A172 (cell line): Measurements from ENCODE around the gene RDH14. TPM values are rescaled to one million over a fixed set of nuclear protein-coding genes. Genes with fewer than 3 reads are reported as not detected.

Experiments used
- DNase-seq: peaks from one replicate; pipeline ENCODE4 v3.0.0-alpha.2; 2015; ENCODE audit warnings: low spot score
- total RNA-seq: library from RNA; depleted of rRNA; stranded (reverse); fragments of >200 nt; shearing (Covaris generic); gene quantifications from 2 replicates; pipeline ENCODE4 v1.2.3, GENCODE V29; 2014

Gene RDH14
- total RNA-seq, 1 experiment from 2014 or later: 41.4 TPM

DNA sequence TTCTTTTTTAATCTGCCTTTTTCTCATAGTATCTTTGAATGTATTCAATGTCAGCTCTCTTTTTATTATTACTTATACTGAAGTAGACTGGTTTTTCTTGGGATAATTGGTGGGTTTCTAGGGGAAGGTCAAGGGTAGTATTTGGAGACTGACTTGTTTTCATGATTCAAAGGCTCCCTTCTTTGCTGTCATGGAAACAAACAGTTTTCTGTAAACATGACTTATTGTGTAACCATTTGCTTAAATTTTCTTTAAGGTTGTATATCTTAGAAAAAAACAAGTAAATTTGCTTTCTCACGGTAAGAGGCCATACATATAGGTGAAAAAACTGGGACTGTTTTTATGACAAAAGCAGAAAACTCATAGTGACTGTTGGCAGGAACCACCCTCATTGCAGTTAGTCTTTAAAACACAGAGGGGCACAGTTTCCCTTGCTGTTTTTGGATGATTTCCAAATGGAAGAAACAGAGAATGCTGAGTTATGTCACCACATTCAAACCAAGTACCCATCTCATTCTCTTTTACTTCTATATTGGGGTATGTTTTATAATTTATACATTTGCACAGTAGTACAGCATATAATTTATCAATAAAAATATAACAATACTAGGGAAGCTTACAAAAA is 5.8 kb upstream of the RDH14 start:
- DNase-seq: no peak

DNA sequence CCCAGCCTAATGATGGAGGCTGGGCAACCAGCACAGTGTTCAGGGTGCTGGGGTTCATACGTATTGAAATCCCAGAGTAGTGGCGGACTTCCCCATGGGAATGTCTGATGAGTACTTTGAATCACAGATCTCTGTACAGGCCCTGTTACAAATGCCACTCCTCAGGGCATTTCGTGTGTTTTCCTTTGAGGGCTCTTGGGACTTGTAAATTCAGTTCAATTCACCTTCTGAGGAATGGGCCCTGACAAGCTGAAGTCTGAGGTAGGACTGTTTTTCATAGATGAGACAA is 288 bp upstream of the RDH14 start:
- DNase-seq: no peak

DNA sequence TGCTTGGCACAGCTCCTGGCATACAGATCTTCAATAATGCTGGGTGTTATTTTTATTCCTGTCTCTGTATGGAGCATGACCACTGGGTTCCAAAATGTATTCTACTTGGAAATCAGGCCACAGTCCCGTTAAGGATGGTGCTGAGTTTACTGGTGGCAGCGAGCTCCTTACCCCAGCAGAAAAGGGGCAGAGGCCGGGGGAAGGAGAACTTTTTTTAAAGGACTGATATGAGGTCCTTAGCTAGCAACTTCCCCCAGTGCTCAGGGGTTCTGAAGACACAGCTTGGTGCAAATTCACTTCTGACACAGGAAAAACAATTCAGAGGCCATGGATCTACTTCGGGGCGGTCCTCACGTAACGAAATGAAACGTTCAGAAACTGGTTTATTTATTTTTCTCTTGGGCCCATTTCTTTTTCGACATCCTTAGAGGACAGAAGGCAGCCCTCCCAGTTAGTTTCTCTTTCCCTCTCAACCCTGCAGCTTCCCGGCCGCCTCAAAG is 872 bp downstream of the RDH14 start:
- DNase-seq: no peak

DNA sequence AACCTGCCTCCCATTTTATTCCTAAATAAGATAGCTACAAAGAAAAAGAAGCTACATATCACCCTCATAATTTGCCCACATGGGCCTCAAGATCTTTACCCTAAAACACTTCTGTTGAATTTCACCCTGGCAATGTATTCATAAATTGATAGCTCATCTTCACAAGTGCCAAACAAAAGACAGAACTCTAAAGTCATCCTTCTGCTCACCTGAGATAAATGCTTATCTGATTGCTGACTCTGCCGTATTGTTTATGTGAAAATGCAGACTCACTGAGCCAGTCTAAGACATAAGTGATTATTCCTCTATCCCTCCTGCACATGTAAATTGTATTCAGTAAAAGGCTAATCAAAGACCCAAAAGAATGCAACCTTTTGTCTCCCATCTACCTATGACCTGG is 2.0 kb downstream of the RDH14 start:
- no peak for DNase-seq

DNA sequence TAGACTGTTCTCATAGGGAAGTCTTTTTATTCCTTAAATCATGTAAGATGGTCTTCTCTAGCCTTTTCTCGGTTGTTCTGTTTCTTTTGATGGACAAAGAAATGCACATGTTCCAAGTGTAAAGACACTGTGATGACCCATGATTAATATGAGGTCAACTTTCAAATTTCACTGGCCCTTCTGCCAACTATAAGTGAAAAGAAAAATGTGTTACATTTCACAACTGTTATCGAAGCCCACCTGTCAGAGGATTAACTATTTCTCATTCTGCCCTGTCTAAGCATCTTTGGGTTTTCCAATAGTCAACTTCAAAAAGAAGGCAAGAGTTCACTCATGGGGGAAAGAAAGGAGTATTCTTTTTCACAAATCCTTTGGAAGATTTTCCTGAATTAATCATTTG is 3.3 kb downstream of the RDH14 start:
- no peak for DNase-seq

DNA sequence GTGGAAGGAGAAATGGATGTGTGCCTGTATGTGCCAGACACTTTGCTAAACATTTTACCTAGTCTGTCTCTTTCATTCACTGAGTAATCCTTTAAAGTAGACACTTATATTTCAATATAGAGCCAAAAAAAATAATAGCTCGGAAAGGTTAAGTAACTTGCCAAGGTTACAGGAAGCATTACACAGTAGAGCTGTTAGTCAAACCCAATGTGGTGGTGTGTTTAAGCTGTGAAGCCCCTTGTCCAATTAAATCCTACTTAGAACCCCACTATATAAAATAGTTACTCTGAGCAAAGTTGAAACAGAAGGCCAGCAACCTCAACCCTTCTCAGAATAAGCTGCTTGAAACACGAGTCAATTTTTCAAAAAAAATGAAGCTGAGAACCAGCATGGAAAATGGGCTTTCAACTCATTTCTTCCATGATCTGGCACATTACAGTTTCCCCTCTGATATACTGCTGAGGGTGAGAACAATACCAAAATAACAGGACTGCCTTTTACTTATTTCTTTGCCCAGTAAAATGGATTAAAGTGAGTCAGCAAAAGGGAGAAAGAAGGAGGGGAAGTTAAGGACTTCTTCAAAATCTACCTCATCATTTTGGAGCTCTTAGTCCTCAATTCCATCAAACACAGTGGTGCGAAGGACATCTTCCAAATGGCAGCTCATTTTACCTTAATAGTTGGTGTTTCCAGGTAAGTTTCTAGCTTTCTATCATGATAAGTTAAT is 7.9 kb downstream of the RDH14 start:
- no peak for DNase-seq

DNA sequence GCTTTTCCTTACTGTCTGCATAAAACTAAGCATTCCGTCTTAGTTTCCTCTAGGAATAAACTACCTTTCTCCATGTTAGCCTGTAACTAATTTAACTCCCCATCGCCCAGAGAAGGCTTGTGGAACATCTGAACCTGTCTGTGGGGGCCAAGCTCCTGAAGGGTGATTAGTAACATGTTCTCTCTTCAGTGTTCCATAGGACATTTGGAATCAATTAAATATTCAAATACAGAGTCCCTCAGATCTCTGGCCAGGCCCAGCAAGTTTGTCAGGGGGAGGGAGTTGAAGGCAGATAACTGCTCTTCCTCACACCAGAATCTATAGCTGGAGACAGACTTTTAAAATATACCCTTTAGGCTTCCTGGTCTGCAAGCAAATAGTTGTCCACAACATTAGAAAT is 8.8 kb downstream of the RDH14 start:
- no peak for DNase-seq

DNA sequence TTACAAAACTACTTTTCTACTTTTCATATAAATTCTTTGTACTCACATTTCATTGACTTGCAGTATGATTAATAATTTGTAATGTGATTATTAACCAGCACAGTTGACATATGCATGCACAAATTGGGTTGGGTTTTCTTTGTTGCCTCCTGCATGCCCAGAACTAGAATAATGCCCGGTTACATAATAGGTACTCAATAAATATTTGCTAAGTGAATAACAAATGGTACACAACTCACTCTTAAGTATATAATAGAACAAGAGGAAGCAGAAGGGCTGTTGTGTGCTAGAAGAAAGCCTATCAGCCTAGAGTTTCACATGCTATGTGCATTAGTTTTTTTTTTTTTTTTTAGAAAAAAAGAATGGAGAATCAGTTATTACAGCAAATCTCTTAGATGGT is 9.3 kb downstream of the RDH14 start:
- no peak for DNase-seq

DNA sequence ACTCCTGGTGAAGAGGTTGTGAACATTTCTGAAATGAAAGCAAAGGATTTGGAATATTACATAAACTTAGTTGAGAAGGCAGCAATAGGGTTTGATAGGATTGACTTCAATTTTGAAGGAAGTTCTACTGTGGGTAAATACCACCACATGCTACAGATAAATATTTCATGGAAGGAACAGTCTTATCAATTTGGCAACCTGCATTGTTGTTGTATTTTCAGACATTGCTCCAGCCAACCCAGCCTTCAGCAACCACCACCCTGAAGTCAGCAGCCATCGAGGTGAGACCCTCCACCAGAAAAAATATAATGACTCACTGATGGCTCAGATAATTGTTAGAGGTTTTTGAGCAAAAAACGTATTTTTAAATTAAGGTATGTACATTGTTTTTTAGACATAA is 10.0 kb downstream of the RDH14 start:
- no peak for DNase-seq

DNA sequence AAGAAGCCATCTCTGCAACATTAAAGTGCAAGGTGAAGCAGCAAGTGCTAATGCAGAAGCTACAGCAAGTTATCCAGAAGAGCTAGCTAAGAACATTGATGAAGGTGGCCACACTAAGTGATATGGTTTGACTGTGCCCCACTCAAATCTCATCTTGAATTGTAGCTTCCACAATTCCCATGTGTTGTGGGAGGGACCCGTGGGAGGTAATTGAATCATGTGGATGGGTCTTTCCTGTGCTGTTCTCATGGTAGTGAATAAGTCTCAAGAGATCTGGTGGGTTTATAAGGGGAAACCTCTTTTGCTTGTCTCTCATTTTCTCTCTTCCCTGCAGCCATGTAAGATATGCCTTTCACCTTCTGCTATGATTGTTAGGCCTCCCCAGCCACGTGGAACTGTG is 11.4 kb downstream of the RDH14 start:
- DNase-seq: no peak

DNA sequence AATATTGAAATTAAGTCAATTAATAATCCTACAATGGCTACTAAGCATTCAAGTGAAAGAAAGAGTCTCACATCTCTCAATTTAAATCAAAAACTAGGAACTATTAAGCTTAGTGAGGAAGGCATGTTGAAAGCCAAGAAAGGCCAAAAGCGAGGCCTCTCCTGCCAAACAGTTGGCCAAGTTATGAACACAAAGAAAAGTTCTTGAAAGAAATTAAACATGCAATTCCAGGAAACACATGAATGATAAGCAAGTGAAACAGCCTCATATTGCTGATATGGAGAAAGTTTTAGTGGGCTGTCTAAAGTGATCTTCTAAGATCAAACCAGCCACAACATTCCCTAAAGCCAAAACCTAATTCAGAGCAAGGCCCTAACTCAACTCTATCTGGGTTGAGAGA is 11.8 kb downstream of the RDH14 start:
- no peak for DNase-seq

DNA sequence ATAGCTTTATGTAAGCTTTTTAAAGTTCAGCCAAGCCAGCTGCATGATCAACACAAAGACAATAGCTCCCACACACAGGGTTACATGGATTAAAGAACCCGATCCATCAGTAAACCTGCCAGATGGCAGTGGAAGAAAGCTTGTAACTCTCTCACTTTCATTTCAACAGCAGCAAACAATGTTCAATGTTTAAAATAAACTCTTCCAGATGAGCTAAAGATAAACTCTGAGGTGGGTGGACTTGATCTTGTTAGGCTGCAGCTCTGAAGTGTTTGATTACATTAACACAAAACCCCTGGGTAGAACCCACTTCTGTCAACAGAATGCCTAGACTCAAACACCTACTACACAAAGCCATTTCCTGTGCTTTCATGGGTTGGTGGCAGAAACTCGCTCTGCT is 13.9 kb downstream of the RDH14 start:
- no peak for DNase-seq

DNA sequence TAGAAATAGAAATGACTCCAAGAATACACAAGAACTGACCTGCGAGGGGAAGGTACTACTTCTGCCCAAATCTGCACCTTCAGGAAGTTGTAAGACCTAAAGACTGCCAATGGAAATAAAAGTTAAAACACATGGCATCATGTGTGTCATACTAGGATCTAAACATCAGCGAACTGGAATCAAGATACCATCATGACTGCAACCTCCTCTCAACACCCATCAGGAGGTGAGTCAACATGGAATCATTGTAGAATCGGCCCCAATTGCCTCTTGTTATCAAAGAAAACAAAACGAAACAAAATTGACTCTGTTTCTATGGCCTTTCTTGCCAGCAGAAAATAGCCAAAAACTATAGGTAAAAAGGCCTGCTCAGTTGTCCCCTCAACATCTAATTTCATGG is 15.1 kb downstream of the RDH14 start:
- peak; percentile 44 for DNase-seq

DNA sequence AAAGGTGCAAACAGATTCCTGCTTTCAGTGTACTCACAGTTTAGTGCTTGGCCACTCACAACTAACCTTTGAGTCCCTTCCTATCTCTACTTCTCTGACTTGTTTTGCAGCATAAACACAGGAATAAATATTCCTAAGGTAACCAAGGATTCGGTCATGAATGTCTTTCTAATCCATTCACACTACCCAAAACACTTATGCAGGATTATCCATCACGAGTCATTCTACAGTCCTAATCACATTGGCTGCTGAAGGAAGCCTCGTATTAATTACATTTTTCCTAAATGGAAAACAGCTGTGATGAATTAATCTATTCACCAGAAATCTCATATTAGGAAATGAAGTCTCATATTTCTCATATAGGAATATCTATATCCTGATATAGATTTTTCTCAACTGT is 16.3 kb downstream of the RDH14 start:
- DNase-seq: no peak

DNA sequence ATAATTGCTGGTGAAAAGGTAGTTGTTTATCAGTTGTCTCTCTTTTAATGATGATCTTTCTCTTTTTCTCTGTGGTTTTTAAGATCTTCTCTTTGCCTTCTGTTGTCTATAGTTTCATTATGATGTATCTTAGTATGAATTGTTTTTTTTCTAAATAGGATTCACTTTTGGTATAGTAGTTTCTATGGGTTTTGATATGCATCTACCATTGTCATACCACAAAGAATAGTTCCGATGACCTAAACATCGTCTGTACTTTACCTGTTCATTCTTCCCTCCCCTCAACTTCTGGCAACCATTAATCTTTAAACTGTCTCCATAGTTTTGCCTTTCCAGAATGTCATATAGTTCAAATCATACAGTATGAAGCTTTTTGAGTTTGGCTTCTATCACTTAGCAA is 19.6 kb downstream of the RDH14 start:
- DNase-seq: no peak

DNA sequence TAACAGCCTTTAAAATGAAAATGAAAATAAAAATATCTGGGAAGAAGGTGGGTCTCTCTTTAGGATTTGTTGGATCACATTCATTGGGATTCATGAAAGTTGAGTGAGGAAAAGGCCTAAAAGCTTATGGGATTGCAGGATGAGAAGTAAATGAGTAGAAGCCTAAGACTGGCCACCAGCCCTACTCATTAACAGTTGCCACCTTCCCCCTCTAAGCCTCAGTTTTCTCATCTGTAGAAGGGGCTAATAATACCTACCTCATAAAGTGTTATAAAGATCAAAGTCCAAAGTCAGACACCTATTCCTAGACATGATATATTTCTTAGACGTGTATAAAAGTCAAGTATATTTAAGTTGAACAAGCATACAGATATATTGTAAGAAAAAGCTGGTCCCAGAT is 23.8 kb downstream of the RDH14 start:
- no peak for DNase-seq

DNA sequence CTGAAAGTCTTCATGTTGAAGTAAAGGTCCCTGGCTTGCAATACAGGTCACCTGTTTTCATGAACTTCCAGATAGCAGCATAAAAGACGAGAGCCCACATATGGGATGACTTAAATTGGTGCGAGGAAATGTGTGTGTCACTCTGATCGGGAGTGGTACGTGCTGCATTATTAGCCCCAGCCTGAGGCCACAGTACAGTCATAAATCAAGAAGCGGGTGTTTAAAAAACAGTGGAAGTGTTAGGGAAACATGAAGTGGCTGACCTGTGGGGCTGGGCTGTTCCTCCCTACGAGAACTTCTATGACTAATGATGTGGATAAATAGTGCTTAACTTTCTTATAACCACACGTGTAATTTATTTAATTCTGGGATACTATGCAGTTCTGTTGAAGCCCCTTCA is 24.4 kb downstream of the RDH14 start:
- peak; percentile 64 for DNase-seq

DNA sequence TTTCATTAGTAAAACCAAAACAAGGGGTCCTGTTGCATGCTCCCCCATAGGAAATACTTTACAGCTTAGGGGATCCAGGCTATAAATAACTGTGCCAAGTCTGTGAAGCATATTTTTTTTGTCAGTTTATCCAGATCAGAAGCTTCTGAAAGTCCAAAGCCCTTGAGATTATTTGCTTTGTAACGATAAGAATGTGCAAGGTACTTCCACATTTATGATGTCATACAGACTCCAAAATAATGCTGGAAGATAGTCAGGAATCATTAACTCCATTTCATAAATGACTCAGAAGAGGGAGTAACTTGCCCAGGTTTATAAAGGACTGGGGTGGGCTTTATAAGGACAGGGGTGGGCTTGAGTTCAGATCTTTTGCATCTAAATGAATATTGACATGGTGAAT is 29.3 kb downstream of the RDH14 start:
- no peak for DNase-seq

DNA sequence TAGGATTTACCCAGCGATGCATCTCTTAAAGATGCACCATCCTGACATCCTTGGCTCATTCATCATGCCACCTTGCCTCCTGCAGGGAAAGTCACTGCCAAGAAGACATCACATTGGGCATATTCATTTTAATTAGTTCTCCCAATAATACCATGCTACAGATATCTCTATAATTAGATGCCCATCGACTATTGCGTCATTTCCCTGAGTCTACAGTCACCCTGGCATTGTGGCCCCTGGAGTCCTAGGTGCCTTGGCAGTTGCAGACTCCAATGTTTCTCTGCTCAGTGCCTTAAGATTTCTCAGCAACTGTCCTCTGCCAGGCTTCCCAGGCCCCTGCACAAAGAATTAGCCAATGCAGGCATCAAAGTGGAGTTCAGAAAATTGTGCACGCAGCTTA is 32.6 kb downstream of the RDH14 start:
- DNase-seq: no peak

DNA sequence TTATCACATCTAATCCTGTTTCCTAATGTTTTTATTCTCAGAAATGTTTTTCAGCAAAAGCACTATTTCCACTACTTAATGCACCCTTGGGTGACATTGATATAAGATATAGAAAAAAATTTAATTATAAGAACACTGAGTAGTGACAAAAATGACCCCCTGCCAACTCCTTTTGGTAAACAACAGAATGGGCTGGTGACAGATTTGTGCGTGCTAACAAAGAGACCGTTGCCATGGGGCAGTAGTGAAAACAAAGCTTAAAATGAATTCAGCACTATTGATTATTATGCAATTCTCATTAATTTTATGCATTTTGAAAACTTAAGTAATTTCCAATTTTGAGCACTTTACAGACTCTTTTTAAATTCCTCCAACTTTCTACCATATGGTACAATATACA is 33.1 kb downstream of the RDH14 start:
- no peak for DNase-seq

DNA sequence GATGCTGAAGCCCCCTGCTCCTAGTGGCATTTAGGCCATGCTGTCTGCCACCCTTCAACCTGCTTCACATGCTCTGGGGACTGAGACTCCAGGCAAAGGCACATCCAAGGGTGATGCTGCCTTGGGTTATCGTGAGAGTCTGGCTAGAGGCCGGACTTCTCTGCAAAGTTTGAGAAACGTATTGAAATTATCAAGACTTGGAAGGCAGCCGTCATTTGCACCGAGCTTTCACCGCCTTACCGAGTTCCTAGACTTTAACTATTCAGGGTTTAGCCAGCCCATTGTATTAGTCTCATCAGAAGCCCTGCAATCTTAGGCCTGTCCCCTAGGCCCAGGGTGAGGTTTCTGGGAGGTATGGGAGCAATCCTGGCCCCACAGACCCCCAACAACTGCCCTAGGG is 34.0 kb downstream of the RDH14 start:
- no peak for DNase-seq

DNA sequence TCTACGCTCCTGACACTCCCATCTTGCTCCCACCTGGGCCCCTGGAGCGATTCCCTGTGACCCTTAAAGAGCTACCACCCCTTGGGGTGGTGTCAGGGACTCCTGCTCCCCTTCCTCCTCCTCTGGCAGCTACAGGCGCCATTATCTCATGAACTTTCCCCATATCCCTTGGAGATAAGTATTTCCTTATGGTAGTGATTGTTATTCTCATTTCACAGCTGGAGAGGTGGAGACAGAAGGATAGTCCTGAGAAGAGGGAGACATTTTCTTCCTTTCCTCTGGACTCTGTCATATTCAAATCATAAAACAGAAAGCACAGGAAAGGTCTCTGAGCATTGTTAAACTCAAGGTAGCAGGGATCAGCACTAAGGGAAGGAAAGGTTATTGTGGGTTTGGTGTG is 34.6 kb downstream of the RDH14 start:
- DNase-seq: no peak

DNA sequence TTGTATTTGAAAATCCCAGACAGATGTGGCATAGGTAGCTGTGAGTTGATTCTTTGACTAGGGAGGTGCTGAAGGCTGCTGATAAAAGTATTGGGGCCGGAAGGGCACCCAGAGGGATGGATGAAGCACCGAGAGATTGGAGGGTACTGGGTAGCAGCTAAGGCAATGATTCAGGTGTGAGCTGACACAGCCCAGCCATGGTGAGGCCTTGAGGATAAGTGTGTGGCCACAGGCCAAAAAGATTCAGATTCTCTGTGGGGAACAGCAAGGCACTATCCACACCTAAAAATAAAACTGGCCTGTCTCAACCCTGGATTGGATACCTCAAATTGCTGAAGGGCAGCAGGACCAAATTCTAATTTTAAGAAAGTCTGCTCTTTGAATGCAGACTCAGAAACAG is 35.2 kb downstream of the RDH14 start:
- DNase-seq: no peak
